ENCODE measurements around the gene LRRFIP1.
"Not testable (repeated sequence)": the region's sequence is repeated elsewhere in the genome, so short reads cannot be mapped to it uniquely, and the experiment has no call there.

Gene LRRFIP1, protein sequence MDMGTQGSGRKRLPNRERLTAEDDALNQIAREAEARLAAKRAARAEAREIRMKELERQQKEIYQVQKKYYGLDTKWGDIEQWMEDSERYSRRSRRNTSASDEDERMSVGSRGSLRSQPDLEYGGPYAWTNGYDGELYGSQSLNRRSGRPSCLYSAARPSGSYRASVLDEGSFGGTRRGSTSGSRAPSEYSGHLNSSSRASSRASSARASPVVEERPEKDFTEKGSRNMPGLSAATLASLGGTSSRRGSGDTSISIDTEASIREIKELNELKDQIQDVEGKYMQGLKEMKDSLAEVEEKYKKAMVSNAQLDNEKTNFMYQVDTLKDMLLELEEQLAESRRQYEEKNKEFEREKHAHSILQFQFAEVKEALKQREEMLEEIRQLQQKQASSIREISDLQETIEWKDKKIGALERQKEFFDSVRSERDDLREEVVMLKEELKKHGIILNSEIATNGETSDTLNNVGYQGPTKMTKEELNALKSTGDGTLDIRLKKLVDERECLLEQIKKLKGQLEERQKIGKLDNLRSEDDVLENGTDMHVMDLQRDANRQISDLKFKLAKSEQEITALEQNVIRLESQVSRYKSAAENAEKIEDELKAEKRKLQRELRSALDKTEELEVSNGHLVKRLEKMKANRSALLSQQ

DNA sequence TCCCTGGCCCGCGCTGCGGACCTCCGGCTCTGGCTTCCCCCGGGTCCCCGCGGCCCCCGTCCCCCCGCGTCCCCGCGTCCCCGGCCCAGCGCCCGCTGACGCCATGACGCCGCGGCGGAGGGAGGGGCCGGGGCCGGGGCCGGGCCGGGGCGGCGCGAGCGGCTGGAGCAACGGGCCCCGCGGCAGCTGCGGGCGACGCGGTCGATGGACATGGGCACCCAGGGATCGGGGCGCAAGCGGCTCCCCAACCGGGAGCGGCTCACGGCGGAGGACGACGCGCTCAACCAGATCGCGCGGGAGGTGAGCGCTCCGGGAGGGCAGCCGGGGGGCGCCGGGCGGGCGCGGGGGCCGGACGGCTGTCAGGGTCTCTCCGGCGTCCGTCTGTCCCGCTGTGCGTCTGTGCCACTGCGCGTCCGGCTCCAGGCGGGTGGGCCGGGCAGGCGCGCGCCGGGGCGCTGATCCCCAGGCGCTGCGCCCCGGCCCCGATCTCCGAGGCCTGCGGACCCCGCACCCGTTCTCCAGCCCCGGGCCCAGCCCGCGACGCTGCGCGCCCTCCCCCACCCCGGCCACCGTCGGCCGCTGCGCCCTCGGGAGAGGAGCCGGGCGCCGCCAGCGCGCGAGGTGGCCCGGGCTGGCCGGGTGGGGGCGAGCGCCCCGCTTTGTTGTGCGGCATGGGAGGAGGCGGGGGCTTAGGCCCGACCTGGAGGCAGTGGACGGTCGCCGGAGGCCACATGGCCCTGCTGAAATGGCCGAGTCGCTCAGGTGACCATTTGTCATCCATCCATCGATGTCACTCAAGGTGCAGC, at the start of gene LRRFIP1:
TSS of gene LRRFIP1 (plus strand) at position 147 of the 806 bp plus-strand sequence. CDS start at position 205, 58 bp downstream.
- DNase-seq (ENCODE audit: low read depth): no peak

DNA sequence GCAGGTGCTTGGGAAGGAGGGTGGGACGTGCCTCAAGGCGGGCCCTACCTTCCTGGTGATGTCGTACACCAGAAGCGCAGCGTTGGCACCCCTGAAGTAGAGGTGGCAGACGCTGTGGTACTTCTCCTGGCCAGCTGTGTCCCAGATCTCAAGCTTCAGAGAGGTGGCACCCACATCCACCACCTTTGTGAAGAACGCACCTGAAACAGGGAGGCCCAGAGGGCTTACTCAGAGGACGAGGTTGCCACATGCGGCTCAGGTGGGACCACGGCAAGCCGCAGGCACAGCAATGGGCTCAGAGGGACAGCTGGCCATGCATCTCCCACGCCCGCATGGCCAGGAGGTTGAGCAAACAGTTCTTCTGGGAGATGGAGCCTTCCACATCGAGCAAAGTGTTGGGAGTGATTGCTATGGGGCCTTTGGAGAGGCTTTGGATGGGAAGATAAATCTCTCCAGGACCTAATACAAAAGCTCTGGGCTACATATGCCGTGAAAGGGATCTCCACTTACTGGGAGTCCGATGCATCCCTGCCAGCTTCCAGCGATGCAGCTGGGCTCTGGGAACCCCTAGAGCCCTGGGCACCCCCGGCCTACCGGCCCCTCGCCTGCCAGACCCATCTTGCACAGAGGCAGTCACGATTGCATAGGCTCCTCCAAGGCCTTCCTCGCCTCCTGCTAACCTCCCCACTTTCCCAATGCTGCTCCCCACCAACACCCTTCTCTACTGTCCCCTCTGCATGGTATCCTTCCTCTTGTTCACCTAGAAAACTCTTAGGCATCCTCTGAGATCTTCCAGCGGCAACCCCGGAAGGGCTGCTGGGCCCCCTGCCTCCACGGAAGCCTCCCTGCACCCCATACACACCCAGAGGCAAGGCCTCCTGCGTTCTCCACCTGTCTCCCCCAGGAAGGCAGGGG, 49.2 kb upstream of the LRRFIP1 start:
- DNase-seq (ENCODE audit: low read depth): no peak

DNA sequence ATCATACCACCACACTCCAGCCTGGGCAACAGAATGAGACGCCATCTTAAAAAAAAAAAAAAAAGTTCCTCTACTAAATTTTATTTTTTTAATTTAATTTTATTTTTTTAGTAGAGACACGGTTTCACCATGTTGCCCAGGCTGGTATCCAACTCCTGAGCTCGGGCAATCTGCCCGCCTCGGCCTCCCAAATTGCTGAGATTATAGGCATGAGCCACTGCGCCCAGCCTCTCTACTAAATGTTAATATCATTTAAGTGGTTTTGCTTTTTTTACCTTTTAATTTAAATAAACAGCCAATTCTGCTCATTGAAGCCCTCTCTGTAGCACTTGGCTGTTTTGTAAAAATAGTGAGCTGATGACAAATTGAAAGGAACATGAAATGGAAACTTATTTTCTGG, 46.1 kb upstream of the LRRFIP1 start:
- no peak for DNase-seq (ENCODE audit: low read depth)

DNA sequence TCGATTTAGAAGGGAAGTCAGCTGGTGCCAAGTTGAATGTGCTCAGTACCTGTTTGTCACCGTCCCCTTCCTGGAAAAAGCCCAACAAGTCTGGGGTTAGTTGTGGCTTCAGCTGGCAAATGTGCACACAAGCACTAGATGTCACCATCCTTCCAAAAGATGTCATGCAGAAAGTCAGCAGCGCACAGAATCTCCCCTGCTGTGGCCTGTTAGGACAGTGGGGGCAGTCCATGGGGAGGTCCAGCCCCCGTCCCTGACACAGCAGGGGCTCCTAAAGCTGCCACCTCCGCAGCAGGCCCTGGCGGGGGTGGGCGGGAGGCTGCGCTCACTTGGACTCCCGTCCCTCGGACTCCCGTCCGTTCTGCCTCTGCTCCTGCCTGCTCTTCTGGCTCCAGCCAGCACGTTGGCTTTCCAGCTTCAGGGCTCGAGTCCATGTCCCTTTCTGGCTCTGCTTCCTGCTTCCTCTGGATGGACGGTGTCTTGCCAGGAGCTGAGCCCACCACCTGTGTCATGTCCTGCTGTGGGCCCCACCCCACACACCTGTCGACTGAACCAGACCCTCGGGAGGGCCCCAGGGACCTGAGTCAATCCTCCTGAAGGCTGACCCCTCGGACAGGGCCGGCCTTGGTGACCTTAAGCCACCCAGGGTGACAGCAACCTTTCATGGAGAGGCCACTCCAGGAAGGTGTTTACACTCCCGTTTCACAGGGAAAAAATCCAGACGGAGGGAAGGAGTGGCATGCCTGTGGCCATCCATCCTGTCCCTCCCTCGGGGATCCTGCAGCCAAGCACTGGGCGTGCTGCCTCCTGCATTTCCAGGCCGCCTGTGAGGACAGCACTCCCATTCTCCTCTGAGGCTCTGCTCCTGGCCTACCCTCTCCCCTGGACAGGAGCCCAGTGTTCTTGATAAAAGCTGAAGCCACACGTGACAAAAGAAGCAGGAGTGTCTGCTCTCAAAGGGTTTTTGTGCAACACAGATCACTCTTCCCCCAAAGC, 45.3 kb upstream of the LRRFIP1 start:
- no peak for DNase-seq (ENCODE audit: low read depth)

DNA sequence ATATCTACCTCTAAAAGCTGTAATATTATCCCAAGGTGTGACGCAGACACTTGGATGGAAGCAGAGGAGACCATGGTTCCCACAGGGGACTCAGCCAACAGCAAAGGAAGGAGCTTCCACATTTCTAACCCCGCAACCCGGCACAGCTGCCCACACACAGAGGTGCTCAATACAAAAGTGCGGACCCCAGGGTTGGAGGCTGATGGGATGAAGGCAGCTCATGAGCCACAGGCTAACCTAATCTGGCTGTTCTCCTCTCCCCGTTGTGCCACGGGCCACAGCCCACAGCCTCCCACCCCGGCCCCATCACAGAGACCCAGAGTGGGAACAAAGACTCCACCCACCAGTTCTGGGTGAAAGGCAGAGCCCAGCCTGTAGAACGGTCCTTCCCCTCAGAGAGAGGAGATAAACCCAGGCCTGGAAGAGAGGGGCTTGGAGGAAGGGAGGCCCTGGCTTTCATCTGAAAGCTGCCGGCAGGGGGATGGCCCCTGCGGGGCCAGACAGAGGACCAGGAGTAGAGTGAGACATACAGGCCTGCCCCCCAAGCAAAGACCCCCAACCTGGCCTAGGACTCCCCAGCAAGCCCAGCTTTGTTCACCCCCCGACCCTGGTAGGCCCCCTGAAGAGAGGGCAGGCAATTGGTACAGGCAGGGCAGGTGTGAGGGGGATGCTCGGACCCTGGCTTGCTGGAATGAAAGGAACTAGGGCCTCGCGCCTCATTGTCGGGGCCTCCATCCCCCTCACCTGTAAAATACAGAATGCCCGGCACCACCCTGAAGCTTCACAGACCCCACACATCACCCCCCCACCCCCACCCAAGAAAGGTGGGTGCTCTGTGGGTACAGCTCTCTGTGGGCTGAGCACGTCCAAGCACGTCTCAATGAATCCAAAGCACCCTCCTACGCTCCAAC, 43.7 kb upstream of the LRRFIP1 start:
- DNase-seq (ENCODE audit: low read depth): no peak

DNA sequence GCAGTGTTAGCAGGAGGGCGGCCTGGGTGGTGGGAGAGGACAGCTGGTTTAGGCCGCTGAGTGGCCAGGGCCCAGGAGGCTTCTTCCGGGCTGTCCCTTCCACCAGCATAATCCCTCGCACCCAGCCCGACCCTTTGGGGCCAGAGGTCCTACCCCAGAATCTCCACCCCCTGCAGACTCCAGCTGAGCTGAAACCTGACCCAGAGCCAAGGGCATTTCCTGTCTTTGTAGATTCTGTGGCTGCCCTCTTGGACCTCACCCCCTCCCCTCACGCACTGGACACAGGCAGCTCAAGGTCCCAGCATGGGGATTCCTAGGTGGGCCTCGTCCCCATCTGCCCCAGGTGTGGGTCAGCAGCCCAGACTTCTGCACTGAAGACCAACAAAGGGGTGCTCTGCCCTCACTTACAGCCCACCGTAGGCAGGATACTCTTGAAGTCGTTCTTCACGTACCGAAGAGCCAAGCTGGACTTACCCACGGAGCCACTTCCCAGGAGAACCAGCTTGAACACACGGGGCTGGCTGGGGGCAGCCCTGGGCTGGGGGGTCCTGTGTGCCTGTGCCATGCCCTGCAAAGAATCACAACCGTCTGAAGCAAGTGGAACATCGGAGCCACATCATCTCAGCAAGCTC, 41.7 kb upstream of the LRRFIP1 start:
- no peak for DNase-seq (ENCODE audit: low read depth)

DNA sequence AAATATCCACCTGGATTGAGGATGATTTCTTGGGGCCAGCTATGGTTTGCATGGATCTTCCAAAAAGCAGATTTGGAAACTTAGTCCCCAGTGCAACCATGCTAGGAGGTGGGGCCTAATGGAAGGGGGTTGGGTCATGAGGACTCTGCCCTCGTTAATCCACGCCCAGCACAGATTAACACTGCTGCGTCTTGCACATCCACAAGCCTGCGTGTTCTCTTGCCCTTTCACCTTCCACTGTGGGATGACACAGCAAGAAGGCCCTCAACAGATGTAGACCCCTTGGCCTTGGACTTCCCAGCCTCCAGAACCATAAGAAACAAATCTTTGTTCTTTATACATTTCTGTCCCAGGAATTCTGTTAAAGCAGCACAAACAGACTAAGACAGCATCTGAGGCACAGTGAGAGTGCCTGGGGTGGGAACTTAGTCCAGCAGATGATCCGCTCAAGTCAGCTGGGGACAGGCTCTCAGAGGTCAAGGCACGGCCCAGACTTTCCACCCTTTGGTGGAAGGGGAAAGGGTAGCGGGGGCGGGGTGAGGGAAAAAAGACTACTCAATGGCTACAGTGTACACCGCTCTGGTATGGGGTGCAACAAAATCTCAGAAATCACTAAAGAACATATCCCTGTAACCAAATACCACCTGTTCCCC, 39.2 kb upstream of the LRRFIP1 start:
- no peak for DNase-seq (ENCODE audit: low read depth)

DNA sequence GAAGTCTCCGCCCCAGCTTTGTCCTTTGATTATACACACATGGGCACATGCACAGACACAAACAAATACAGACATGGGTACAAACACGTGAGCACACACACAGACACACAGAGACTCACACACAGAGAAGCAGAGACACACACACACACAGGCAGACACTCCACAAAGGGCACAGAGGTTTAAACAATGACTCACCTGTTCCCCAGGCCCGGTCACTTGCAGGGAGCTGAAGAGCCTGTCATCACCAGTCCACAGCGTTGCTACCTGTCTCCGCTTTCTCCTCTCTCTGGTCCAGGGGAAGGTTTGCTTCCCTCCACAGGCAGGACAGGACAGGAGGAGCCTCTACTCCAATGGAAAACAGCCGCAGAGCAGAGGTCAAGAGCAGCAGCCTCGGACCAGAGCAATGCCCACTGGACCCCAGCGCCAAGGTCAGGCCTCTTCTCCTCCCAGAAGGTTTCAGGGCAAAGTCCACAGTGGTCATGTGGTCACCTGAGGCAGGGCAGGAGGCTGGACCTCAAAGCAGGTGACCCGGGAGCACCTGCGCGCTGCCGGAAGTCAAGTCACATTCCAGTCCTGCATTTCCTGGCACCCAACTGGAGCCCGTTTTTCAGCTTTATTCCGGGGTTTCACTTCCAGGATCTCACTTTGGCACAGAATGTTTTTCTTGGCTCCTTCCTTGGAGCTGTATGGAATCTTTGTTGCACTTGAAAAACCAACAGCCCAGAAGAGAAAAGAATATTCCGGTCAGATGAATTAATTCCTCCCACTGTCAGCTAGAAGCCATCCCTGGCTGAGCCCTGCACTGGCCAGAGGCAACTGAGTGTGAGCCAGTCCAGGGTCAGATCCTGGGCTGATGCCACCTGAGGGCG, 36.9 kb upstream of the LRRFIP1 start, which contains the start of gene RAB17:
TSS of gene RAB17 (minus strand) at position 463 of the 869 bp plus-strand sequence. CDS start 4,580 bp downstream, outside the sequence.
- no peak for DNase-seq (ENCODE audit: low read depth)

DNA sequence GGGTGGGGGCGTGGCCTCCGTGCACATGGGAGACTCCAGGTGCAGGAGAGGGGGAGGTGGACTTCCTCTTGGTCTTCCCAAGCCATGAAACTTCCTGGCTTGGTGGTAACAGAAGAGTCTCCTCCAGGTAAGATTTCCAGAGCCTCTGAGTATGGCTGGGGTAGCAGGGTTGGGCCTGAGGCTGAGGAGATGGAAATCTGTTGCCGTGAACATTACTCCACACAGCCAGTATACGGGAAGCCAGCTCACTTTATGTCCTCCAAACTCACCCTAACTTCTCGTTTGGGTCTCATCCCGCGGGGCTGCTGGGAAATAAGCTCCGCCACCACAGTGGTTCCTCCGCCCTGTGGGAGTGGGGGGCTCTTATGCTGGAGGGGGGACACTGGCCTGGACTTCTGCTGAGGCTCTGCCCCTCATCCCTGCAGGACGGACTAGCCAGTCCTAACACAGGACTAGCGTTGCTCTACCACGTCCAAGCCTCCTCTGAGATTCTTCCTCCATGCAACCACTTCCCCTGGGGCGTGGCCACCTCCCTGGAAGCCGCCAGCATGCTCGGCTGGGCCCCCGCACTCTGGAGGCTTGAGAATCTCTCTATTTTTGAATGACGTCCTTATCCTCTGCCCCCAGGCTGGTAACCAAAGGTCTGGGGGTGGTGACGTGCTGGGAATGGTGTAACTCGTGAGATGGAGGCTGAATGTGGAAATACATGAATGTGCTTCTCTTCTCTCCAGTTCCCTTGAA, 36.1 kb upstream of the LRRFIP1 start:
- DNase-seq (ENCODE audit: low read depth): no peak

DNA sequence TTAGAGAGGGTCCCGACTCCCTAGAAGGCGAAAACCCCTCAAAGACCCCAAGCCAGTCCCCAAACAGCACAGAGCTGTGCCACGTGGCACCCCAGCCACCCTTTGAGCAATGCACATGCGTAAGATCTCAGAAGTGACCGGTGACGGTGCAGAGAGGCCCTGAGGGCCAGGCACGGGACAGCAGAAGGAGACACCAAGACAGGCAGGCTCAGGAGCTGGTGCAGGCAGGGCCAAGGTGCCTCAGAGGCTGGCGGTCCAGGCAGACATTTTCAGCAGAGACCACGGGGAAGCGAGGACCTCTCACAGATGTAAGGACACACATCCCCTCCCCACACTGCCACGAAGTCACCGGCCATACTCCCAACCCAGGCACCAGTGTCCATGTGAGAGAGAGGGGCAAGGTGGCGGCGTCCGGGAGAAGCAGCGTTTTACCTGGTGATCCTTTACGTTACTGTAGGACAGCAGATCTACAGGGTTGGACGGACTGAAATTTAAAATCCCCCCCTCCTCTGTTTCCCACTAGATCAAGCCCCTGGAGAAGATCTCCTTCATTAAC, 34.9 kb upstream of the LRRFIP1 start:
- no peak for DNase-seq (ENCODE audit: low read depth)

DNA sequence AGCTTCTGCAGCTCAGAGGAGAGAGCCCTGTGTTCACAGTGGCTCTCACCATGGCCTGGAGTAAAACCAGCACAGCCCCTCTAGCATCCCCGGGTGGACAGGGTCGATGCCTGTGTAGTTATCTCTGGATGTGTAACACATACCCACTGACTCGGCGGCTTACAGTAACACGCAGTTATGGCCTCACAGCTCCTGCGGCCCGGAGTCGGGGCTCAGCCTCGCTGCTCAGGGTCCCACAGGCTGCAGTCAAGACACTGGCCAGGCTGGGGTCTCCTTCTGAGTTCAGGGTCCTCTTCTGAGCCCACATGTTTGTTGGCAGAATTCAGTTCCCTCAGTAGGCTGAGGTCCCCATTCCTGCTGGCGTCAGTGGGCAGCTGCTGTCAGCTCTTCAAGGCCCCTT, 34.4 kb upstream of the LRRFIP1 start:
- DNase-seq (ENCODE audit: low read depth): no peak

DNA sequence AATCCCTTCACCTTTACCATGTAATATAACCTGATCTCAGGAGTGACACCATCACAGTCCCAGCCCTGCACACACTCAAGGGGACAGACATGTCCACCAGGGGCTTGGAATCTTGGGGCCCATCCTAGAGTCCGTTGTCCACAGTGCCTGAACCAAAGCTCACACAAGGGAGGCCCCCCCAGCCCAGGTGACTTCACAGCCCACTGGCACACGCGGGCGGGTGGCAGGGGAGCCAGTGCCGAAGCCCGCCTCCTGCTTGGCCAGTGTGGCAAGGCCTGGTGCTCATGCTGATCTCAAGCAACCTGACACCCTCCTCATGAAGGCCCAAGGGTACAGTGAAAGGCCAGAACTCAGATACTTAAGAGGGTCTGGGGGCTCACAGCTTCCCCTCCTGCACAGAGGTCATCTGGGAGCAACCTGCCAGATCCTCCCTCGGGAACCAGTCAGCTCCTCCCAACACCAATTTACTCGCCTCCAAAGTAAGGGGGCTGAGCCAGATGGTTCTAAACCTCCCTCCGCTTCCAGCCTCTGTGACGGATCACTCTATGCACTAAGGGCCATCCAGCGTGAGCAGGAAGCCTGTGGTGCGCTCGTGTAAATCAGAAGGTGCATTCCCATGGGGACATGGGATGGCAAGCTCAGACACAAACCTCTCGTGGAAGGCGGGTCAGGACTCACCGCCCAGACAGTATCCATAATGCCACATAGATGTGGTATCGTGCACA, 33.6 kb upstream of the LRRFIP1 start:
- DNase-seq (ENCODE audit: low read depth): no peak

DNA sequence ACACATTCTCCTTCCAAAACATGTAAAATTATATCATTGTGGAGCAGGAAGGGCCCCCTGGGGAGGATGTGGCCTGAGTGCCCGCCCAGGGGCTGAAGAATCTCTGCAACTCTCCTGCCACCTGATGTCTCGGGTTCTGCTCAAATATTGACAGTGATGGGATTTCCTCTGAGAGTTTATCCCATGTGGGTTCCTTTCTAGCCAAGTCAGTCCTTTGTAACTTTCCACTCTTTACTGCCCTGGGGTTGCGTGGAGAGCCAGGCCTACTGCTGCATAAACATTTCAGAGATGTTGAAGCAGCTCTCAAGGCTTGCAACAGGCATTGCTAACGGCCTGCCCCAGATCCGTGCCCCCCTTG, 32.9 kb upstream of the LRRFIP1 start:
- no peak for DNase-seq (ENCODE audit: low read depth)

DNA sequence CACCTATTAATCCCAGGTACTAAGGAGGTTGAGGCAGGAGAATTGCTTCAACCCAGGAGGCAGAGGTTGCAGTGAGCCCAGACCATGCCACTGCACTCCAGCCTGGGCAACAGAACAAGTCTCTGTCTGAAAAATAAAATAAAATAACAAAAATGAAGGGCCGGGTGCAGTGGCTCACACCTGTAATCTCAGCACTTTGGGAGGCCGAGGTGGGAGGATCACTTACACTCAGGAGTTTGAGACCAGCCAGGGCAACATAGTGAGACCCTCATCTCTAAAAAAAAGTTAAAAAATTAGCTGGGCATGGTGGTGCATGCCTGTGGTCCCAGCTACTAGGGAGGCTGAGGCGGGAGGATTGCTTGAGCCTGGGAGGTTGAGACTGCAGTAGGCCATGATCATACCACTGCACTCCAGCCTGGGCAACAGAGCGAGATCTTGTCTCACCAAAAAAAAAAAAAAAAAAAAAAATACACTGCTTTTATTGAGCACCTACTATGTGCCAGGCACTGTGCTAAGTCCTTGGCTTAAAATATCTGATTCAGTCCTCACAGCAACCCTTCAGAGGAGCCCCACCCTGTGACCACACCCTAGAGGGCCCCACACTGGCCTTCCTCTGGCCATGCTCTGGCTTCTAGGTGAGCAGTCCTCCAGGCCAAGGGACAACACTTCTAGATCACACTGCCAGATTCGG, 31.4 kb upstream of the LRRFIP1 start:
- DNase-seq (ENCODE audit: low read depth): not testable (repeated sequence)

Measured in T-helper 22 cell (primary cell).